Upper lobe of right lung (tissue), 1 donor: ENCODE results near the gene IGF2R. TPM values are rescaled to one million over a fixed set of nuclear protein-coding genes. Genes with fewer than 3 reads are reported as not detected.
A peak's percentile ranks its signal among the peaks of the same experiment; 100 is the strongest.

Source experiments
- ATAC-seq: fragments of 200-7000 bp; cut with Tn5 transposase; one replicate; pipeline ENCODE4 v1.9.1; 2020; ENCODE audit warnings: mild to moderate bottlenecking, moderate library complexity
- DNase-seq: peaks from one replicate; pipeline ENCODE4 v3.0.0-alpha.2; 2020
- H3K27ac ChIP-seq: fragments of 200-600 bp; one replicate; pipeline ENCODE4 v1.8.0; 2022
- H3K27me3 ChIP-seq: fragments of 200-600 bp; one replicate; pipeline ENCODE4 v1.8.0; 2022; ENCODE audit warnings: mild to moderate bottlenecking
- H3K36me3 ChIP-seq: fragments of 200-600 bp; one replicate; pipeline ENCODE4 v1.8.0; 2022
- H3K4me1 ChIP-seq: fragments of 200-600 bp; one replicate; pipeline ENCODE4 v1.8.0; 2022
- H3K4me3 ChIP-seq: fragments of 200-600 bp; one replicate; pipeline ENCODE4 v1.8.0; 2022; ENCODE audit warnings: mild to moderate bottlenecking
- H3K9me3 ChIP-seq: fragments of 200-600 bp; one replicate; pipeline ENCODE4 v1.8.0; 2022
- intact Hi-C: fragments of 100-400 bp; cut with DNase I; formaldehyde crosslinking; loops from one replicate; pipeline ENCODE4 v1.11.0; 2022
- total RNA-seq: library from RNA; stranded (reverse); fragmentation: NEBNext Ultra II Directional; extraction: Animal tissue kit (Norgen Biotek cat#: 25700); gene quantifications from one replicate; pipeline ENCODE4 v1.2.1, GENCODE V29; 2021
- TF ChIP-seq, protein P1 (sequence below): fragments of 200-600 bp; IDR thresholded peaks from one replicate; pipeline ENCODE4 v1.8.0; 2022; ENCODE audit warnings: antibody characterized with exemption
- donor health status: DM: no; HTN: yes; CAD: no; lungs with severe emphysema.

The IGF2R gene
- total RNA-seq, 1 donor from 2014 or later = 144 TPM

DNA sequence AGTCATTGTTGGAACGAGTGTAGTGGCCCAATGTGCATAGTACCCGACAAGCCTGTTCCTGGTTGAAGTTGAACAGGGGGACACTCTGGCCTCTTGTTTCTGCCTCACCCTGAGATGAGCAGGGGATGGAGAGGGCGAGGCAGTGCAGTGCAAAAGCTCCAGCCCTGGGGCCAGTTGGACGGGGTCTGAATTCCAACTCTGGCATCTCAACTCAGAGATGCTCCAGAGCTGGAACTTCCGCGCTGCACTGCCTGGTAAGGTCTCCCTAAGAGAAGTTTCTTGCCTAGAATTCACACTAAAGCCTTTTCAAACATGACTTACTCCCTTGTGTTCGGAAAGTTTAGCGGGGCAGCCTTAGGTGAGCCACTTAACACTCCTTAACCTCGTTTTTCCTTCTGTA, 80.5 kb downstream of the IGF2R start:
- no peak for ATAC-seq
- peaks cover 100% of the 10 kb centered on the region for H3K36me3 ChIP-seq
- intact Hi-C loops = no loop called here
- no peaks in the 10 kb centered on the region for H3K4me1 ChIP-seq
- no peak for DNase-seq
- no peaks in the 10 kb centered on the region for H3K27me3 ChIP-seq
- H3K27ac ChIP-seq = no peak overlapping the region
- TF ChIP-seq, protein P1, sequence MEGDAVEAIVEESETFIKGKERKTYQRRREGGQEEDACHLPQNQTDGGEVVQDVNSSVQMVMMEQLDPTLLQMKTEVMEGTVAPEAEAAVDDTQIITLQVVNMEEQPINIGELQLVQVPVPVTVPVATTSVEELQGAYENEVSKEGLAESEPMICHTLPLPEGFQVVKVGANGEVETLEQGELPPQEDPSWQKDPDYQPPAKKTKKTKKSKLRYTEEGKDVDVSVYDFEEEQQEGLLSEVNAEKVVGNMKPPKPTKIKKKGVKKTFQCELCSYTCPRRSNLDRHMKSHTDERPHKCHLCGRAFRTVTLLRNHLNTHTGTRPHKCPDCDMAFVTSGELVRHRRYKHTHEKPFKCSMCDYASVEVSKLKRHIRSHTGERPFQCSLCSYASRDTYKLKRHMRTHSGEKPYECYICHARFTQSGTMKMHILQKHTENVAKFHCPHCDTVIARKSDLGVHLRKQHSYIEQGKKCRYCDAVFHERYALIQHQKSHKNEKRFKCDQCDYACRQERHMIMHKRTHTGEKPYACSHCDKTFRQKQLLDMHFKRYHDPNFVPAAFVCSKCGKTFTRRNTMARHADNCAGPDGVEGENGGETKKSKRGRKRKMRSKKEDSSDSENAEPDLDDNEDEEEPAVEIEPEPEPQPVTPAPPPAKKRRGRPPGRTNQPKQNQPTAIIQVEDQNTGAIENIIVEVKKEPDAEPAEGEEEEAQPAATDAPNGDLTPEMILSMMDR = no peak
- H3K4me3 ChIP-seq = no peak overlapping the region
- H3K9me3 ChIP-seq = no peaks in the 10 kb centered on the region

DNA sequence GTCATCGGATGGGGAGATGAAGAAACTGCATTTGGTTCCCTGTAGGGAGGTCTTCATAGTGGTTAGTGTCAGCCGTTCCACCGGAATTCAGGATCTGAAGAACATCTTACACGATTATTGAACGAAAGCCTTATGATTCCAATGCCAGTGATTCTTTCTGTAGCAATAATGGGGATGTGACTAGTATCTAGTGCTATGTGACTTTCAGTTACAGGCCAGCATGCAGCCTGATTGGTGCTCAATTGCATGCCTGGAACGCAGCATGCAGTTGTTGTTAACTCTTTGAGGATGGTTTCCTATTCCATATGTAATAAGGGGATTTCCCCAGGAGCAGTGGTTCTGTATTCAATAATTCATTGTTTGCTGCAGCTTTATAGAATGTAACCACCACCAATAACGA, 81.1 kb downstream of the IGF2R start:
- Histone ChIP-seq H3K36me3 (peaks cover 100% of the 10 kb centered on the region), H3K9me3 (no peaks in the 10 kb centered on the region), H3K4me3 (no peak overlapping the region), H3K27ac (no peak overlapping the region), H3K4me1 (peaks cover 1% of the 10 kb centered on the region), H3K27me3 (no peaks in the 10 kb centered on the region)
- DNase-seq (no peak), ATAC-seq (no peak)
- TF ChIP-seq, protein P1 = no peak
- intact Hi-C loops = no loop called here

DNA sequence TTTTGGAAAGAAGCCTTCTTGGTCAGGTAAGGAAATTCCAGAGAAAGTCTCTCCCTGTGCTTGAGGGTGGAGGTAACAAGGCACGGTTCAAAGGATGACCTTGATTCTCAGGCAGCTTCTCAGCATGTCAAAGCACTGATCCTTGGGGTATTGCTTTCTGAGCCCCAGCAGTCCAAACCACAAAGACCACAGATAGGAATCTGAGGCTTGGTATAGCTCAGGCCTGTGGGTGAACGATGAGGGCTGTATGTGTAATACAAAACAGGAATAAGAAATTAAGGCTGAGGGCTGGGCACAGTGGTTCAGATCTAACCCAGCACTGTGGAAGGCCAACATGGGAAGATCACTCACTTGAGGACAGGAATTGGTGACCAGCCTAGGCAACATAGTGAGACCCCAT, 82.5 kb downstream of the IGF2R start:
- no peaks in the 10 kb centered on the region for H3K27me3 ChIP-seq
- intact Hi-C loops = no loop called here
- peaks cover 5% of the 10 kb centered on the region for H3K4me1 ChIP-seq
- TF ChIP-seq, protein P1 = no peak
- no peaks in the 10 kb centered on the region for H3K9me3 ChIP-seq
- ATAC-seq (no peak), DNase-seq (no peak)
- no peak overlapping the region for H3K27ac ChIP-seq
- peaks cover 99% of the 10 kb centered on the region for H3K36me3 ChIP-seq
- no peak overlapping the region for H3K4me3 ChIP-seq

DNA sequence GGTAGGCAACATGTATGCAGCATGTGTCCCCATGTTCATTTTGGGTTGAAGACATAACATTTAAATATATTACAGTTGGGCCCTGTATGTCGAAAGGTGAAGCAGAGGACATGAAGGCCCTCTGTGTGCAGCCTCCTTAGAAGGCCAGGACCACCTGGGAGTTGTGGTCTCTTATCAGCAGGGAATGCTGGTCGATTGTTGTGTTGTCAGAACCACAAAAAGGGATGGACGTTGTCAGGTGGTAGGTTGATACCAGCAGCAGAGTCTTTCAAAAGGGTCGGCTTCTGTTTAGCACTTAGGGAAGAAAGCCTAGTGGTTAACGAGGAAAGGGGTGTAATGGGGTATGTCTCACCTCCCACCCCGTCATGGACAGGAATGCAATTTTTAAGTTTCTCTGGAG, 85.4 kb downstream of the IGF2R start:
- DNase-seq (no peak), ATAC-seq (no peak)
- intact Hi-C loops = no loop called here
- no peak overlapping the region for H3K27ac ChIP-seq
- H3K9me3 ChIP-seq = no peaks in the 10 kb centered on the region
- peaks cover 98% of the 10 kb centered on the region for H3K36me3 ChIP-seq
- H3K4me3 ChIP-seq = no peak overlapping the region
- TF ChIP-seq, protein P1 = no peak
- H3K27me3 ChIP-seq = no peaks in the 10 kb centered on the region
- peaks cover 5% of the 10 kb centered on the region for H3K4me1 ChIP-seq

DNA sequence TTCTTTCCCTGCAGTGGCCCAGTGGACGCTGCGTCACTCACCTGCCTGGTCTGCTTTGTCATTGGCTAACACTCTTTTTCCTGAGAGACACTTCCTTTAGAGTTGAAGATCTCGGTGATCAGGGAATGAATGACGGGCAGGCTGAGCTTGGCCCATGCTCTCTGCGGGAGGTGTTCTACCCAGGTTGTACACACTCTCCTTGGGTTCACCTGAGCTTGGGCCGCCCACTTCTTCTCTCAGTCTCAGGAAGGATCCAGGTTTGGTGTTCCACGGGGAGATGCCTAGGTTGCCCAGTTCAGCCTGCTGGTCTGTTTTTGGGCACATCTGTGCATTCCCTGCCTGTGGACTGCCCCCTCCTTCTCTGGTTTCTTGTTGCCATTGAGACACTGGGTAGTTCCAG, 86.0 kb downstream of the IGF2R start:
- Histone ChIP-seq H3K4me1 (peaks cover 5% of the 10 kb centered on the region), H3K9me3 (no peaks in the 10 kb centered on the region), H3K27ac (no peak overlapping the region), H3K4me3 (no peak overlapping the region), H3K36me3 (peaks cover 98% of the 10 kb centered on the region), H3K27me3 (no peaks in the 10 kb centered on the region)
- DNase-seq (no peak), ATAC-seq (peak; percentile 5)
- TF ChIP-seq, protein P1 = no peak
- intact Hi-C loops = no loop called here

DNA sequence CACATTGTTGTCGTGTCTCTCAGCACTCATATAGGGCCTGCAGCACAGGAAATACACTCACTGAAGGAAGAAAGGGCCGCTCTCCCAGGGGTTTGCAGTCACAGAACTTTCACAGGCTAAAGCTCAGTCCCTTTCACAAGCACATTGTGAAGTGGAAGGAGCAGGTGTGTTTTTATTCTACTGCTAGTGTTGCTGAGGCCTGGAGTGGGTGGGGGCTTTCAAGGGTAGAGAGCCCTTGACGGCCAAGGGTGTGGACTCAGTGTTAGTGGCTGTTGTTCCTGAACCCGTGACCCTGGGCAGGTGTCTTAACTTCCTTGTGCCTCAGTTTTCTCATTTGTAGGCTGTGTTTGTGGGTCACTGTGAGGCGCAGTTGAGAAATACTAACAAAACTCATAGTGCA, 86.5 kb downstream of the IGF2R start:
- H3K36me3 ChIP-seq = peaks cover 98% of the 10 kb centered on the region
- H3K9me3 ChIP-seq = no peaks in the 10 kb centered on the region
- no peaks in the 10 kb centered on the region for H3K27me3 ChIP-seq
- H3K27ac ChIP-seq = no peak overlapping the region
- DNase-seq = no peak
- no peak overlapping the region for H3K4me3 ChIP-seq
- intact Hi-C loops = no loop called here
- TF ChIP-seq, protein P1 = no peak
- peak; percentile 75 for ATAC-seq
- peaks cover 5% of the 10 kb centered on the region for H3K4me1 ChIP-seq
